Activated B cell treated with CpG ODN at 0.5 μM for 24 hours (primary cell): ENCODE measurements around the gene ATRN. TPM values are rescaled to one million over a fixed set of nuclear protein-coding genes. Genes with fewer than 3 reads are reported as not detected.

ENCODE experiments used
- ATAC-seq: fragments of 200-7000 bp; cut with Tn5 transposase; one replicate; pipeline ENCODE4 v1.10.0; 2021; ENCODE audit warnings: low read depth, mild to moderate bottlenecking, moderate library complexity
- CTCF ChIA-PET: fragments of 350-600 bp; sonication (Branson Sonifier 250); formaldehyde crosslinking; loops from one replicate; lab custom pipeline; 2021; ENCODE audit warnings: antibody characterized with exemption; lab: Charles Lee
- POLR2A ChIA-PET: fragments of 350-600 bp; sonication (Branson Sonifier 250); formaldehyde crosslinking; loops from one replicate; lab custom pipeline; 2021; ENCODE audit warnings: antibody characterized with exemption; lab: Charles Lee
- DNase-seq: peaks from one replicate; pipeline ENCODE4 v3.0.0; 2022
- H3K27ac Mint-ChIP-seq: one replicate; pipeline ENCODE4 v1.8.0; 2020; ENCODE audit warnings: mixed read lengths
- H3K27me3 Mint-ChIP-seq: one replicate; pipeline ENCODE4 v1.8.0; 2021; ENCODE audit warnings: mixed read lengths
- H3K36me3 Mint-ChIP-seq: one replicate; pipeline ENCODE4 v1.8.0; 2021; ENCODE audit warnings: low read depth, mixed read lengths
- H3K4me1 Mint-ChIP-seq: one replicate; pipeline ENCODE4 v1.8.0; 2021; ENCODE audit warnings: mixed read lengths
- H3K4me3 Mint-ChIP-seq: one replicate; pipeline ENCODE4 v1.8.0; 2020; ENCODE audit warnings: mild to moderate bottlenecking, mixed read lengths
- H3K9me3 Mint-ChIP-seq: one replicate; pipeline ENCODE4 v1.8.0; 2020; ENCODE audit warnings: mixed read lengths
- intact Hi-C: fragments of 100-400 bp; cut with micrococcal nuclease; formaldehyde crosslinking; loops from one replicate; pipeline ENCODE4 v1.15.1; 2024
- total RNA-seq: library from RNA; stranded (reverse); gene quantifications from 2 replicates; pipeline ENCODE4 v1.2.3, GENCODE V29; 2022
- TF ChIP-seq, protein P1 (sequence below): fragments of 200-600 bp; IDR thresholded peaks from one replicate; pipeline ENCODE4 v1.8.0; 2022; ENCODE audit warnings: antibody characterized with exemption, mild to moderate bottlenecking

ATRN gene
- total RNA-seq, 1 donor from 2014 or later: 13.0 TPM

DNA sequence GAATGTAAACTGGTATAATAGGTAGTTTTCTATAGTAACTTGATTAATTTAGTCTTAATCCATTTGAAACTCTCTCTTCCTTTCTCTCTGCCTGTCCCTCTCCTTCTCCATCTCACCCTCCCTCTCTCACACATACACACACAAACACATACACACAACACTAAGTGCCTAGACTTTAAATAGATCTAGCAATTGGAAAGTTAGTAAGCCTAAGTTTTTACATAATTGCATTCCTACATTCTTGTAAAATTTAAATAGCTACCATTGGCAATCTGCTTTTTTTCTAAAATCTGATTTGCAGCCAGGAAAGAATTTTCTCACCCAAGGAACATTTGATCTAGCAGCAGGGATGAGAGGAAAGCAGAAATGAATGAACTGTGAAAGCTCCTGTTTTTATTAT lies 176.7 kb downstream of the ATRN start:
- TF ChIP-seq, protein P1, sequence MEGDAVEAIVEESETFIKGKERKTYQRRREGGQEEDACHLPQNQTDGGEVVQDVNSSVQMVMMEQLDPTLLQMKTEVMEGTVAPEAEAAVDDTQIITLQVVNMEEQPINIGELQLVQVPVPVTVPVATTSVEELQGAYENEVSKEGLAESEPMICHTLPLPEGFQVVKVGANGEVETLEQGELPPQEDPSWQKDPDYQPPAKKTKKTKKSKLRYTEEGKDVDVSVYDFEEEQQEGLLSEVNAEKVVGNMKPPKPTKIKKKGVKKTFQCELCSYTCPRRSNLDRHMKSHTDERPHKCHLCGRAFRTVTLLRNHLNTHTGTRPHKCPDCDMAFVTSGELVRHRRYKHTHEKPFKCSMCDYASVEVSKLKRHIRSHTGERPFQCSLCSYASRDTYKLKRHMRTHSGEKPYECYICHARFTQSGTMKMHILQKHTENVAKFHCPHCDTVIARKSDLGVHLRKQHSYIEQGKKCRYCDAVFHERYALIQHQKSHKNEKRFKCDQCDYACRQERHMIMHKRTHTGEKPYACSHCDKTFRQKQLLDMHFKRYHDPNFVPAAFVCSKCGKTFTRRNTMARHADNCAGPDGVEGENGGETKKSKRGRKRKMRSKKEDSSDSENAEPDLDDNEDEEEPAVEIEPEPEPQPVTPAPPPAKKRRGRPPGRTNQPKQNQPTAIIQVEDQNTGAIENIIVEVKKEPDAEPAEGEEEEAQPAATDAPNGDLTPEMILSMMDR: no peak
- peaks cover under 1% of the 10 kb centered on the region for H3K4me1 Mint-ChIP-seq

DNA sequence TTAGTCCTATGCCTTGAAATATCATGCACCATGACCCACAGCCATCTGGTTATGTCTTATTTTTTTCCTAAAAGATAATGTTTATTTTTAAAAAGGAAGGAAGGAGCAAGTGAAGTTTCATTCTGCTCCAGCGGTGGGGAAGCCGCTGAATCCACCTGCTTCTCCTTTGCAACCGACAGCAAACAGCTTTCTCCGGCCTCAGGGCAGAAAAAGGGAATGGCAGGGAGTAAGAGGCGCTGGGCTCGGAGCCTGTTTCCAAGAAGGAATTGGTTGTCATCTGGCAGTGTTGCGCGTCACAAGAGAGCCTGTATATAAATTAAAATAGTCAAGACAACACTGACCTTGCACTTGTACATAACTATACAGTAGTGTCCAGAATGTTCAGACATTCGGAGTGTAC lies 178.1 kb downstream of the ATRN start:
- ATAC-seq (no peak), DNase-seq (no peak)
- peaks cover 47% of the 10 kb centered on the region for H3K36me3 Mint-ChIP-seq
- H3K9me3 Mint-ChIP-seq: peaks cover 6% of the 10 kb centered on the region
- POLR2A ChIA-PET: no interaction called here
- no peak overlapping the region for H3K27ac Mint-ChIP-seq
- intact Hi-C loops: no loop called here
- CTCF ChIA-PET: no interaction called here
- no peak overlapping the region for H3K4me3 Mint-ChIP-seq
- H3K27me3 Mint-ChIP-seq: no peaks in the 10 kb centered on the region
- H3K4me1 Mint-ChIP-seq: peaks cover 6% of the 10 kb centered on the region
- TF ChIP-seq, protein P1: no peak

More for the DNA sequence above, 176.7 kb downstream of the ATRN start:
- ChIA-PET CTCF (no interaction called here), POLR2A (no interaction called here)
- H3K27me3 Mint-ChIP-seq: no peaks in the 10 kb centered on the region
- H3K36me3 Mint-ChIP-seq: peaks cover 52% of the 10 kb centered on the region
- no peak overlapping the region for H3K27ac Mint-ChIP-seq
- H3K4me3 Mint-ChIP-seq: no peak overlapping the region
- ATAC-seq (no peak), DNase-seq (no peak)
- H3K9me3 Mint-ChIP-seq: no peaks in the 10 kb centered on the region
- intact Hi-C loops: no loop called here

DNA sequence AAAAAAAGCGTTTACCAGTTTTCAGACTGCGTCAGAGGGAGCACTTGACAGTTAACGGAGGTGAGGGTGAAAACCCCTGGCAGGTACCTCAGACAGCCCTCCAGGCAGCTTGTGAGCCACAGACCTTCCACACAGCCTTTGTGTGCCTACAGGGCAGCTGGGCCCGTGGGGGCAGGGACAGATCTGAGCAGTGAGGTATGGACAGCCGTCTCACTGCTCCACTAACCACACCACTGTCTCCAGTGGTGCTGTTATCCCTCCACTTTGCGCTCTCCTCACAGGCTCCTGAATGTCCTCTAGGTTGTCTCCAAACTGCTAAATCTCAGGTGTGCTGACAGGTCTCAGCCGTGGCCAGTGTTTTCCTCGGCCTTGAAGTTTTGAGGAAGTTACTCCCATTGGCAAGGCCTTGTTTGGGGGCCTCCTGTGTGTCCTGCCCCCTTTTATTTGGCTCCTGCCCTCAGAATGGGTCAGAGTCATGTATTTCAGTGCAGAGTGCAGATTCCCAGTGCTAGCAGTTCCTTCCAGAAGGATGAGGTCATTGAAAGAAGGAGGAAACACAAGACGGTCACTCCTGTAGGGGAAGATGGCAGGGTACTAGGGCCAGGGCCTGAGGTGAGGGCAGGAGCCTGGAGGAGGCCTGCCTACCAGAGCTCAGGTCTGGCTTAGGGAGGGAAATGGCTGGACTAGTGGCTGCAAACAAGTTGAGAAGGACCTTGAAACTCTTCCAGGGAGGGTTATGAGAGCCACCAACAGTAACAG lies 180.6 kb downstream of the ATRN start:
- Mint-ChIP-seq H3K36me3 (peaks cover 24% of the 10 kb centered on the region), H3K4me3 (no peak overlapping the region), H3K27me3 (no peaks in the 10 kb centered on the region), H3K4me1 (peaks cover 6% of the 10 kb centered on the region), H3K27ac (no peak overlapping the region), H3K9me3 (peaks cover 8% of the 10 kb centered on the region)
- TF ChIP-seq, protein P1: no peak
- no peak for ATAC-seq
- POLR2A ChIA-PET: no interaction called here
- intact Hi-C loops: no loop called here
- CTCF ChIA-PET: no interaction called here
- no peak for DNase-seq

DNA sequence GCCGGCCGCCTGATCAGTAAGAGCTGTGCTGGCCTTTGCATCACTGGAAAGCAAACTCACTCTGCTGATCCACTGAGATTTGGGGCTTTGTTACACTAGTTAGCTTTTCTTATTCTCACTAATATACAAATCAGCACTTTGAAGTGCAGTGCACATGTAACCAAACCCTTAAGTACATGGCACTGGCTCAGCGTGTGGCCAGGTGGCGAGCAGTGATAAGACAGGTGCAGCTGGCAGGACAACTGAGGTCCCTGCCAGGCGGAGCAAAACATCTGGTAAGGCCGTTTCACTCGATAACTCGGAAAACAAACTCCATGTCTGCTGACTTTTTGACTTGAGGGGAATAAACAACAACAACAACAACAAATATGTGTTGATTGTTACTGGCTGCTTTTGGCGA lies 181.4 kb downstream of the ATRN start:
- H3K4me1 Mint-ChIP-seq: peaks cover 6% of the 10 kb centered on the region
- intact Hi-C loops: no loop called here
- H3K4me3 Mint-ChIP-seq: no peak overlapping the region
- CTCF ChIA-PET: no interaction called here
- DNase-seq: no peak
- H3K27ac Mint-ChIP-seq: no peak overlapping the region
- no peak for ATAC-seq
- H3K36me3 Mint-ChIP-seq: peaks cover 16% of the 10 kb centered on the region
- POLR2A ChIA-PET: no interaction called here
- TF ChIP-seq, protein P1: no peak
- no peaks in the 10 kb centered on the region for H3K27me3 Mint-ChIP-seq
- peaks cover 8% of the 10 kb centered on the region for H3K9me3 Mint-ChIP-seq

DNA sequence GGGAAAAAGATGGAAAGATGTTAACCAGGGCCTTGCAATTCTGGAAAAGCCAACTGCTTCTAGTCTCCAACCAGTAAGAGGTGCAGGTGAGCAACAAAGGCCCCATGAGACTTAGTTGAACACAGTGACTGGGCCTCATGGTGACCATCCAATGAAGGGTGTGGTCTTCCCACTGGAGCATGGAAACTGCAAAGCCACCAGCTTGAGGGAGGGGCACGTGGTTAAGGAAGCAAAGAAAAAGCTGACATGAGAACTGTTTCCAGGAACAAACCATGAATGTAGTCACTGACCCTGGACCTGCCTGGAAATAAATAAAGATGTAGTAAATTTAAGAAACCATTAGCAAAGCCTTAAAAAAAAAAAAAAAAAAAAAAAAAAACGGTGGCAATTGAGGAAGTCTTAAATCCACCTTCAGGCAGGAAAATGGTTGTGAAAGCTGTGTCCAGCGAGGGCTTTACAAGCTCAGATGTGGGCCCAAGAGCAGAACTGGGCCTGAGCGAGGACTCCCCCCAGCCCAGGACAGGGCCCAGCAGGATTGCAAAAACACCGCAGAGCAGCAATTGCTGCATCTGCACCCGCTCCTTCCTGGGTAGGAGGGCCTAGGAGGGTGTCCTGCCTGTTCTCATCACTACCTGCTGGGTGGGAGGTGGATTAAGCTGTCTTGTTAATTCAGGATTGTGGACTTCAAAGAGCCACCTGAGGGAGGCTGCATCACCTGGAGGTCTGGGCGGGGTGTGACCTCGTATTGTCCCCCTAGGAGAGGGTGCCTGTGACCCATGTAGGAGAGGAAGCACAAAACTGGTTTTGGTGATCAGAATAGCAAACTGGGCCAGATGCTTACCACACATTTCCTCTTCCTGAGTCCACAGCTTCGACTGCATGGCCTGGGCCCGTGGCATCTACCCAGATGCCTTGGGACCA lies 182.1 kb downstream of the ATRN start:
- Mint-ChIP-seq H3K4me1 (peaks cover 6% of the 10 kb centered on the region), H3K27me3 (no peaks in the 10 kb centered on the region), H3K27ac (no peak overlapping the region), H3K4me3 (no peak overlapping the region), H3K36me3 (peaks cover 10% of the 10 kb centered on the region), H3K9me3 (peaks cover 8% of the 10 kb centered on the region)
- TF ChIP-seq, protein P1: no peak
- intact Hi-C loops: no loop called here
- ATAC-seq (no peak), DNase-seq (no peak)
- ChIA-PET POLR2A (interaction anchor here (0.7 kb wide), 1 partner anchor 51 kb away, joined by 7 read pairs; no protein-coding TSS in a partner anchor), CTCF (no interaction called here)
